Measurements from ENCODE around the gene MYO18A.

The MYO18A gene

DNA sequence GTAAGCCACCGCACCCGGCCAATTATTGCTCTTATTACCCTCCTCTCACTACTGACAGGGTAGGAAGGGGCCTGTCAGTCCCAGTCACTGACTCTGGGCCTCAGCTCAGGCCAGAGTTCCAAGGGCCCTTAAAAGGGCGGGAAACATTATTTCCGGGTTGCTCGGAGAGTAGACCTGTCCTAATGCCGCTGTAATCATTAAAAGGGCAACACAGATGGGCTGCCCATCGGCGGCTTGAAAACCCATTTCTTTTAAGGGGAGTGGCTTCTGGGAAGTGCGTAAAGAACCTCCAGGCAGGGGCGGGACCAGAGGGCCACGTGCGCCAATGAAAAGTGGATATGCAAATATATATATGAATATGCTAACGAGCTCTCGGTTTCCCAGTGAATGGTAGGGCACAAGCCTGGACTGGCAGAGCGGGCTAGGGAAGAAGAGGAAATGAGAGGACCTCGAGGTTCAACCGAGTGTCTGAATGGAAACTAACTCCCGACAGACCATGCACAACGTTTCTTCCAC, 110.6 kb downstream of the MYO18A start:
- Mint-ChIP-seq H3K4me1 (ENCODE audit: low read depth) (no peaks in the 10 kb centered on the region), H3K27ac (peak overlapping the region; percentile 47), H3K9me3 (no peaks in the 10 kb centered on the region), H3K36me3 (ENCODE audit: low read depth) (no peaks in the 10 kb centered on the region), H3K27me3 (no peaks in the 10 kb centered on the region), H3K4me3 (no peak overlapping the region)

DNA sequence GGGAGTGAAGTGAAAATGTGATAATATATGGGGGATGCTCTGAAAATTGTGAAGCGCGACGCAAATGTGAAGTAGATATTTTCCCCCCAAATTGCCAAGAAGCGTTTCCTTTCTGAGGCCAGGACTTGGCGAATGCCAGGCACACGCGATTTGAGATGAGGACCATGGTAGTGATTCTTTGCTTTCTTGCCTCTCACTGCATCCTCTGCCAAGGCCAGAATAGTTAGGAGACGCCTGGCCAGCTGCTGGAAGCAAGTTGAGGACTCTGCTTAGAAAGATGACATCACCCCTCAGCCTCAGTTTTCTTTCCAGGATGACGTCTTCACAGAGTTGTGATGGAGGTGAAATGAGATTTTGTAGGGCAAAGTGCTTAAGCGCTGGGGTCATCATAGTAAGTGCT, 111.4 kb downstream of the MYO18A start:
- no peaks in the 10 kb centered on the region for H3K9me3 Mint-ChIP-seq
- no peaks in the 10 kb centered on the region for H3K36me3 Mint-ChIP-seq (ENCODE audit: low read depth)
- H3K27ac Mint-ChIP-seq: no peak overlapping the region
- no peak overlapping the region for H3K4me3 Mint-ChIP-seq
- H3K4me1 Mint-ChIP-seq (ENCODE audit: low read depth): no peaks in the 10 kb centered on the region
- H3K27me3 Mint-ChIP-seq: no peaks in the 10 kb centered on the region

DNA sequence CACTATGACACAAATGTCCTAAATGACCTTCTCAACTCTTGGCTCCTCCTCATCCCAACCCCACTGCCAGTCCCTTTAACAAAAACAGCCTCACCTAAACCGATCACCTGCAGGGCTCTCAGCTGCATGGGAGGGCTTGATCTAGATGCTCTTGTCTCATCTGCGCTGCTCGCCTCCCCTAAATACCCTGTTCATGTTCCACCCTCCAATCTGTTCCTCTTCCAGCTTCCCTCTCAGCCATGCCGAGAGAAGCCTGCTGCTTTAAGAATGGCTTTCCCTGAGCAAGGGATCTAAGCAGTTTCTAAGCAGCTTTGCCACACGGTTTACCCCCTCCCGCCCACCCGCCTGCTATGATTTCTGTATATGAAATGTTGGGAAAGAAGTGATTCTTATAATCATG, 113.6 kb downstream of the MYO18A start:
- Mint-ChIP-seq H3K27me3 (no peaks in the 10 kb centered on the region), H3K27ac (no peak overlapping the region), H3K36me3 (ENCODE audit: low read depth) (no peaks in the 10 kb centered on the region), H3K4me1 (ENCODE audit: low read depth) (no peaks in the 10 kb centered on the region), H3K4me3 (no peak overlapping the region), H3K9me3 (no peaks in the 10 kb centered on the region)

DNA sequence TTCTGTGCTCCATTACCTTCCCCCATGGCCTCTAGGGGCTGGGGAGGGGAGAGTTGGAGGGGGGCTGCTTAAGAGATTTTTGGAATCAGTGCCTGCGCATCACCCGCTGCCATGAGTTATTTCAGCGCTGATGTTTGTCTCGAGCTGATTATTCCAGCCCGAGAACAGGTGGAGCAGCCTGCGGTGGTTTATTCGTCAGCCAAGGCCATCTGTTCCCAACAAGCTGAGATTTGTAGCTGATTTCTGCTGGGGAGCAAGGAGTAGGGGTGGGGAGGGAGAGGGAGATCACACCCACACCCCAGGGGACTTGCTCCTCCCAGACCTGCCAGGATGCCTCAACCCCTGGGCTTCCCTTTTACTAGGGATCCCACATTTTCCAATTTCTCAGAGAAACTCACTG, 114.2 kb downstream of the MYO18A start:
- Mint-ChIP-seq H3K36me3 (ENCODE audit: low read depth) (no peaks in the 10 kb centered on the region), H3K27me3 (no peaks in the 10 kb centered on the region), H3K9me3 (no peaks in the 10 kb centered on the region), H3K27ac (no peak overlapping the region), H3K4me3 (no peak overlapping the region), H3K4me1 (ENCODE audit: low read depth) (peaks cover under 1% of the 10 kb centered on the region)

DNA sequence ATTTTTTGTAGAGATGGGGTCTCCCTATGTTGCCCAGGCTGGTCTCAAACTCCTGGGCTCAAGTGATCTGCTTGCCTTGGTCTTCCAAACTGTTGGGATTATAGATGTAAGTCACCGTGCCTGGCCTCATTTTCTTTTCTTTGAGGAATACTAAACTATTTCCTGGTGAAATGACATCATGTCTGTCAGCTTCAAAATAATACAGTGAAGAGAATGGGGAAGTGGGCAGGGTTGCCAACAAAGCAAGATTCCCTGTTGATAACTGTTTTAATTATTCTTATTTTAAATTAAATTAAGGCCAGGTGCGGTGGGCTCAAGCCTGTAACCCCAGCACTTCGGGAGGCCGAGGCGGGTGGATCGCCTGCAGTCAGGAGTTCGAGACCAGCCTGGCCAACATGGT, 116.2 kb downstream of the MYO18A start:
- no peaks in the 10 kb centered on the region for H3K9me3 Mint-ChIP-seq
- no peaks in the 10 kb centered on the region for H3K27me3 Mint-ChIP-seq
- H3K4me1 Mint-ChIP-seq (ENCODE audit: low read depth): peaks cover 15% of the 10 kb centered on the region
- no peaks in the 10 kb centered on the region for H3K36me3 Mint-ChIP-seq (ENCODE audit: low read depth)
- H3K27ac Mint-ChIP-seq: no peak overlapping the region
- H3K4me3 Mint-ChIP-seq: no peak overlapping the region

DNA sequence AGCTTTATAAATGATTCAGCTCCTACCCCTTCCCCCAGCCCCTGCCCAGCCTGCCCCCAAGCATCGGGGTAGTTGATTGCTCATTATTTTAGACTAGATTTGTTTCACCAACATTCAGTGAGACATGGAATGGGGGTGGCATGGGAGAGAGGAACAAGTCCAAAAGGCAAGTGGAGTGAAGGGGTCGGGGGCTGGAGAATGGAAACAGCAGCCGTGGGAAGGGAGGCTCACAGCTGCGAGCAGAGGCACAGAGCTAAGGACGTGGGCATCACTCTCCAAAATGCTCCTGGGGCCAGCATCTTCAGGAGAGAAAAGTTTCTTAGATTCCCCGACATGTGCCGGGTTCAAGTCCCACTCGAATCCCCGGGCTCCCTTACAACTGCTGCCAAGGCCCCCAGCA, 118.0 kb downstream of the MYO18A start:
- no peak overlapping the region for H3K4me3 Mint-ChIP-seq
- no peak overlapping the region for H3K27ac Mint-ChIP-seq
- no peaks in the 10 kb centered on the region for H3K36me3 Mint-ChIP-seq (ENCODE audit: low read depth)
- H3K4me1 Mint-ChIP-seq (ENCODE audit: low read depth): peaks cover 15% of the 10 kb centered on the region
- no peaks in the 10 kb centered on the region for H3K27me3 Mint-ChIP-seq
- H3K9me3 Mint-ChIP-seq: no peaks in the 10 kb centered on the region

DNA sequence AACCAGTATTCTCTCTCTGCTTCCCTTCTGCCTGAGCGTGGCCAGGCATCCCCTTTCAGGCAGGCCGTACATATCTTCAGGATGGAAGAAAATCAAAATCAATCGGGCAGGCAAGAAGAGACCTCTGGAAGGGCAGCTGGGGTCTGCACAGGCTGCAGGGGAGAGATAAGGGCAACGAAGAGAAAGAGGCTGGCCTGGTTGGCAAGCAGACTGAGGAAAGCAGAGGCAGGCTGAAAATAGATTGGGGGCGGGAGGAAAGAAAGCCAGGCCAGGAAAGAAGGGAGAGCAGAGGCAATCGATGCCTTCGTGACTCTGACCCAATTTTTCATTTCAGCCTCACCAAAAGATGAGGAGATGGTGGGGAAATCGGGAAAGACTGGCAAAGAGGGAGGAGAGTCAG, 119.2 kb downstream of the MYO18A start:
- H3K36me3 Mint-ChIP-seq (ENCODE audit: low read depth): no peaks in the 10 kb centered on the region
- no peaks in the 10 kb centered on the region for H3K27me3 Mint-ChIP-seq
- peaks cover 15% of the 10 kb centered on the region for H3K4me1 Mint-ChIP-seq (ENCODE audit: low read depth)
- H3K27ac Mint-ChIP-seq: peak overlapping the region; percentile 43
- no peaks in the 10 kb centered on the region for H3K9me3 Mint-ChIP-seq
- no peak overlapping the region for H3K4me3 Mint-ChIP-seq

DNA sequence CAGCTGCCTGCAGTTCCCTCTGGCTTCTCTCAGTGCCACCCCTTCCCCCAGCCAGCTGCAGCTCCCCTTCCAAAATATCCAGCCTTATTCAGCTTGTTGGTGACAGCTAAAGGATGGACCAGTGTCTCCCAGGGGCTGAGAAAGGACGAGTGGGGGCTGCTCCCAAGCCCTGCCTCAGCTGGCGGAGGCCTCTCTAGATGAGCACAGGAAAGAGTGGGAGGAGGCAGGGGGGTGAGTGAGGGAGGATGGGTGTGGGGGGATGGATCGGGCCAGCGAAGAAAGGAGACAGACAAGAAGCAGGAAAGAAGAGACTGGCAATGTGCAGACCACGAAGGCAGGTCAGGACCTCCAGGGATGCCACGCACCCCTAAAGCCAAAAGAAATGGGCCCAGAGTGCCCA, 119.7 kb downstream of the MYO18A start:
- Mint-ChIP-seq H3K9me3 (no peaks in the 10 kb centered on the region), H3K27me3 (no peaks in the 10 kb centered on the region), H3K36me3 (ENCODE audit: low read depth) (no peaks in the 10 kb centered on the region), H3K27ac (no peak overlapping the region), H3K4me1 (ENCODE audit: low read depth) (peaks cover 15% of the 10 kb centered on the region), H3K4me3 (no peak overlapping the region)

DNA sequence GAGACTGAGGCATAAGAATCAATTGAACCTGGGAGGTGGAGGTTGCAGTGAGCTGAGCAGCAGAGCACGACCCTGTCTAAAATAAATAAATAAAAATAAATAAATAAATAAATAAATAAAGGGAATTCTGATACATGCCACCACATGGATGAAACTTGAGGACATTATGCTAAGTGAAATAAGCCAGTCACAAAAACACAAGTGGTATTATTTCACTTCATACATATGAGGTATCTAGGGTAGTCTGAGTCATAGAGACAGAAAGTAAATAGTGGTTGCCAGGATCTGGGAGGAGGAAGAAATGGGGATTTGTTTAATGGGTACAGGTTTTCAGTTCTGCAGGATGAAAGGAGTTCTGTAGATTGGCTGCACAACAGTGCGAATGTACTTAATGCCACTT, 120.9 kb downstream of the MYO18A start:
- Mint-ChIP-seq H3K27me3 (no peaks in the 10 kb centered on the region), H3K4me1 (ENCODE audit: low read depth) (peaks cover 15% of the 10 kb centered on the region), H3K4me3 (no peak overlapping the region), H3K36me3 (ENCODE audit: low read depth) (no peaks in the 10 kb centered on the region), H3K9me3 (no peaks in the 10 kb centered on the region), H3K27ac (no peak overlapping the region)

DNA sequence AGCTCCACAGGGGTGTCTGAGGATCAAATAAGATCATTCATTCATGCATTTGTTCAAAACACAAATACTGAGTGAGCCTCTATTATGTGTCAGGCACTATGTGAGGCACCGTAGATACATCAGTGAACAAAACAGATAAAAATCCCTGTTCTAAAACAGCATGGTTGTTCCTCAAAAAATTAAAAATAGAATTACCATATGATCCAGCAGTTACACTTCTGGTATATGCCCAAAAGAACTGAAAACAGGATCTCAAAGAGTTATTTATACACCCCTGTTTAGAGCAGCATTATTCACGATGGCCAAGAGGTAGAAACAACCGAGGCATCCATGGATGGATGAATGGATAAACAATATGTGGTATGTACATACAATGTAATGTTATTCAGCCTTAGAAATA, 121.8 kb downstream of the MYO18A start:
- Mint-ChIP-seq H3K27ac (no peak overlapping the region), H3K36me3 (ENCODE audit: low read depth) (no peaks in the 10 kb centered on the region), H3K9me3 (no peaks in the 10 kb centered on the region)

DNA sequence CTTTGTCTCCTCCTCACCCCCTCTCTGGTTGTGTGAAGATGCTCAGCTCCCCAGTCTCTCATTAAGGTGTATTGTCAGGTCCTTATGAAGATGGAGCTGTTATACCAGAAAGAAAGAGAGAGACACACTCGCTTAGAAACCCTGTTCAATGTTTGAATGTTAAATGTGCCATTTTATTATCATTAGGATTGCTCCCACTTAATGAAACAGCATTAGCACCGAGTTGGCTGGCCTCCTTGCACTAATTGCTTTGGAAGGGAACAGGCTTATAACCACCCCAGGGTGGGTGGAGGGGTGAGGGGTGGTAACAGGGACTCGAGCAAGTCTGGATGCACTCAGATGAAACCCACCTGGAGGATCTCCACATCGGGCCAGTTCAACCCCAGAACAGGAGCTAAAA, 122.8 kb downstream of the MYO18A start:
- H3K4me3 Mint-ChIP-seq: no peak overlapping the region
- no peaks in the 10 kb centered on the region for H3K36me3 Mint-ChIP-seq (ENCODE audit: low read depth)
- no peaks in the 10 kb centered on the region for H3K9me3 Mint-ChIP-seq
- no peaks in the 10 kb centered on the region for H3K27me3 Mint-ChIP-seq
- no peak overlapping the region for H3K27ac Mint-ChIP-seq
- H3K4me1 Mint-ChIP-seq (ENCODE audit: low read depth): peaks cover 15% of the 10 kb centered on the region

More for the DNA sequence above, 121.8 kb downstream of the MYO18A start:
- Mint-ChIP-seq H3K27me3 (no peaks in the 10 kb centered on the region), H3K4me3 (no peak overlapping the region), H3K4me1 (ENCODE audit: low read depth) (peaks cover 15% of the 10 kb centered on the region)

DNA sequence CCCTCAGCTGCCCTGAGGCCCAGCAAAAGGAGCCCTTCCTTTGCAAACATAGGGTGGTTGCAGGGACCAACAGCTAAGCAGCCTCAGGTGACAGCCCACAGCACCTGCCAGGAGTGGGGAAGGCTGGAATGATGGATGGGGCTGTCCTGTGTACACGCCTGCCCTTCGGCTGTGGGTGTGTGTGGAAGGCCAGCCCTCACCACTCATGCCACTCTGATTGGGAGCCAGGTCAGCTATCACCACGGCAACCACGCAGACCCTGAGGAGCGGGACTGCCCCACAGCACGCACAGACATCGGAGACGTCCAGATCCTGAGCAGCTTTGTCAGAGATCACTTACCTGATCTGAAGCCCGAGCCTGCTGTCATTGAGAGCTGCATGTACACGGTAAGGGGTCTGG, 125.4 kb downstream of the MYO18A start:
- peaks cover 4% of the 10 kb centered on the region for H3K4me1 Mint-ChIP-seq (ENCODE audit: low read depth)

DNA sequence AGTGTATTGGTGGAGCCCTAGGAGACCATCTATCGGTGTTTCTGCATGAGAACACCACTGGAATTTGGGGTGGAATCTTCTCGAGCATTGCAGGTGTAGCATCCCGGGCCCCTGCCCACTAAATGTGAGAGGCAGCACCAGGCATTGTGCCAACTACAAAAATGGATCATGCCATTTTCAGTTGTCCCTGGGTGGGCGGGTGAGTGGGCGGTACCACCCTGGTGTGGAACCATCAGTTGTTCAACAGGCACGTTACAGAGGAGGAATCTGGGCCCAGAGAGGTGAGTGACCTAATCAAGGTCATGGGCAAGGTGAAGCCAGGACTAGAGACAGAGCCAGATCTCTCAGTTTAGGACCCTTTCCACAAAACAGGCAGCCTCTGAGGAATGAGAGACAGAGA, 128.5 kb downstream of the MYO18A start:
- Mint-ChIP-seq H3K27me3 (no peaks in the 10 kb centered on the region), H3K4me3 (no peak overlapping the region), H3K4me1 (ENCODE audit: low read depth) (peaks cover 5% of the 10 kb centered on the region), H3K9me3 (no peaks in the 10 kb centered on the region), H3K36me3 (ENCODE audit: low read depth) (no peaks in the 10 kb centered on the region), H3K27ac (no peak overlapping the region)

More for the DNA sequence above, 125.4 kb downstream of the MYO18A start:
- Mint-ChIP-seq H3K27ac (no peak overlapping the region), H3K36me3 (ENCODE audit: low read depth) (no peaks in the 10 kb centered on the region), H3K27me3 (no peaks in the 10 kb centered on the region), H3K9me3 (no peaks in the 10 kb centered on the region), H3K4me3 (no peak overlapping the region)

DNA sequence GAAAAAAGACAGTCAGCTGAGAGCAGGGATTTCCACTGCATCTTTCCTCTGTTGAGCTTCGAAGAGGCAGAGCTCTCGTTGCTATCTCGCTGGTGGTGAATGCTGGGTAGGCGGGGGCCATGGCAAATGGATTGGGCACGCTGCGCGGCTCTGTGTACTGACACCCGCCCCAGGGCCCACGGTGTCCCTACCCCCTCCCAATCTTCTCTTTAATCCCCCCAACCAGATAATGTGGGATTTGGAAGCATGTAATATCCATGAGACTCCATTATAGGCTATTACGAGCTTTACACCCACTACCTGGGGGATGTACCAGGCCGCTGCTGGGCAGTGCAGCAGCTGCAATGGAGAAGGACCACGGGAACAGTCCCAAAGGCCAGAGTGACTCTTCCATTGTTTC, 129.0 kb downstream of the MYO18A start:
- no peak overlapping the region for H3K27ac Mint-ChIP-seq
- H3K4me3 Mint-ChIP-seq: no peak overlapping the region

DNA sequence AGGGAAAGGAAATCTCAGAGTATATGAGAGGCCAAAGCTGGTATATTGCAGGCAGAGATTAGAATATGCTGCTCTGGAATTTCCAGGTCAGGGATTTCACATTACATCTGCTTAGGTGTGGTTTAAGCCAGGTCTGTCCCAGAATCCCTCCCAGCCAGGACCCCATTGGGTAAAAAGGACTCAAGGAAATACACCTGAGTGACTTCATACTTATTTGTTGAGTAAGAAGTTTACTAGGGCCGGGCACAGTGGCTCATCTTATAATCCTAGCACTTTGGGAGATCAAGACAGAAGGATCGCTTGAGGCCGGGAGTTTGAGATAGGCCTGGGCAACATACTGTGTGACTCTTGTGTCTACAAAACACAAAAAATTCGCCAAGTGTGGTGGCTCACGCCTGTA, 130.0 kb downstream of the MYO18A start:
- H3K27me3 Mint-ChIP-seq: peaks cover 3% of the 10 kb centered on the region
- no peak overlapping the region for H3K4me3 Mint-ChIP-seq
- H3K4me1 Mint-ChIP-seq (ENCODE audit: low read depth): peaks cover 10% of the 10 kb centered on the region
- H3K9me3 Mint-ChIP-seq: no peaks in the 10 kb centered on the region
- H3K27ac Mint-ChIP-seq: no peak overlapping the region
- H3K36me3 Mint-ChIP-seq (ENCODE audit: low read depth): no peaks in the 10 kb centered on the region

More for the DNA sequence above, 129.0 kb downstream of the MYO18A start:
- H3K36me3 Mint-ChIP-seq (ENCODE audit: low read depth): no peaks in the 10 kb centered on the region
- H3K27me3 Mint-ChIP-seq: no peaks in the 10 kb centered on the region
- no peaks in the 10 kb centered on the region for H3K9me3 Mint-ChIP-seq
- H3K4me1 Mint-ChIP-seq (ENCODE audit: low read depth): peaks cover 5% of the 10 kb centered on the region

DNA sequence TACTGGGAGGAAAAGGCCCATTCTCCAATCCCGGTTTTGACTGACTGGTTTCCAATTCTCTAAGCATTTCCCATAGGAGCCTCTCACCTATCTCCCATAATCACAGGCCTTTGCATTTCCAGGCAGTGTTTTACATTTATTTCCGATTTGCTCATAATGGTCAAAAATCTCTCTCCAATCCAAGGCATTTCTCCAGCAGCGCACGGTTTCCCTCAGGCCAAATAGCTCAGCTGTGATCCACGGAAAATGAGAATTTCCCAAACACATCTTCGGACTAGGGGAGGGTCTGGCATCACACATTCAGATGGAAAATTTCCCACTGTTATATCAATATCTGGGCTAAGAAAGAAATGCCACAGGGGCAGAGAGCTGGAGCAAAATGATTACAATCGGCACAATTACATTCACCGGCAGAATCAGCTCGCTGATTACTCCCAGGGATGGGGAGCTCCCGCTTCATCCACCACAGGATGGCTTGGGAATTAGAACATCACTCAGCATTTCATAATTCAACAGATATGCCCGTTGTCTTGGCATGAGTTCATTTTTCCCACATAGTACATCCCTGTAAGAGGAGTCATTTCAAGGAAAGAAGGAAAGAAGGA, 130.6 kb downstream of the MYO18A start:
- no peaks in the 10 kb centered on the region for H3K9me3 Mint-ChIP-seq

More for the DNA sequence above, 130.6 kb downstream of the MYO18A start:
- peaks cover 3% of the 10 kb centered on the region for H3K27me3 Mint-ChIP-seq
- no peak overlapping the region for H3K27ac Mint-ChIP-seq
- no peak overlapping the region for H3K4me3 Mint-ChIP-seq
- no peaks in the 10 kb centered on the region for H3K36me3 Mint-ChIP-seq (ENCODE audit: low read depth)
- peaks cover 10% of the 10 kb centered on the region for H3K4me1 Mint-ChIP-seq (ENCODE audit: low read depth)

Data from stimulated activated naive CD8-positive, alpha-beta T cell treated with anti-CD3 and anti-CD28 coated beads, Interleukin-15, Interleukin-2, amounts not matched to agents 100 ng/mL and 50 ng/mL, for 24 hours (primary cell).